D721Med (cell line): ENCODE measurements around the gene SLAMF1.

Experiments used
- DNase-seq: peaks from one replicate; pipeline ENCODE4 v3.0.0; 2011; ENCODE audit warnings: low spot score; ENCODE audit not compliant: insufficient read length
- FAIRE-seq: peaks from 2 replicates; lab custom pipeline; 2011; peaks lifted over from hg19 to GRCh38; lab: Jason Lieb, UNC
- TF ChIP-seq, protein P1 (sequence below): IDR thresholded peaks from 2 replicates; pipeline ENCODE4 v1.5.1; 2012; ENCODE audit warnings: mild to moderate bottlenecking, control low read depth; ENCODE audit not compliant: insufficient read depth; ENCODE audit errors: missing control alignments

The SLAMF1 gene

GRCh38 chr1:160643138-160643537, 3.7 kb downstream of the SLAMF1 start:
- TF ChIP-seq, protein P1, sequence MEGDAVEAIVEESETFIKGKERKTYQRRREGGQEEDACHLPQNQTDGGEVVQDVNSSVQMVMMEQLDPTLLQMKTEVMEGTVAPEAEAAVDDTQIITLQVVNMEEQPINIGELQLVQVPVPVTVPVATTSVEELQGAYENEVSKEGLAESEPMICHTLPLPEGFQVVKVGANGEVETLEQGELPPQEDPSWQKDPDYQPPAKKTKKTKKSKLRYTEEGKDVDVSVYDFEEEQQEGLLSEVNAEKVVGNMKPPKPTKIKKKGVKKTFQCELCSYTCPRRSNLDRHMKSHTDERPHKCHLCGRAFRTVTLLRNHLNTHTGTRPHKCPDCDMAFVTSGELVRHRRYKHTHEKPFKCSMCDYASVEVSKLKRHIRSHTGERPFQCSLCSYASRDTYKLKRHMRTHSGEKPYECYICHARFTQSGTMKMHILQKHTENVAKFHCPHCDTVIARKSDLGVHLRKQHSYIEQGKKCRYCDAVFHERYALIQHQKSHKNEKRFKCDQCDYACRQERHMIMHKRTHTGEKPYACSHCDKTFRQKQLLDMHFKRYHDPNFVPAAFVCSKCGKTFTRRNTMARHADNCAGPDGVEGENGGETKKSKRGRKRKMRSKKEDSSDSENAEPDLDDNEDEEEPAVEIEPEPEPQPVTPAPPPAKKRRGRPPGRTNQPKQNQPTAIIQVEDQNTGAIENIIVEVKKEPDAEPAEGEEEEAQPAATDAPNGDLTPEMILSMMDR: no peak
- FAIRE-seq (no peak), DNase-seq (no peak)

GRCh38 chr1:160642281-160642644, 4.6 kb downstream of the SLAMF1 start:
- no peak for DNase-seq
- FAIRE-seq: no peak
- TF ChIP-seq, protein P1: no peak

DNA sequence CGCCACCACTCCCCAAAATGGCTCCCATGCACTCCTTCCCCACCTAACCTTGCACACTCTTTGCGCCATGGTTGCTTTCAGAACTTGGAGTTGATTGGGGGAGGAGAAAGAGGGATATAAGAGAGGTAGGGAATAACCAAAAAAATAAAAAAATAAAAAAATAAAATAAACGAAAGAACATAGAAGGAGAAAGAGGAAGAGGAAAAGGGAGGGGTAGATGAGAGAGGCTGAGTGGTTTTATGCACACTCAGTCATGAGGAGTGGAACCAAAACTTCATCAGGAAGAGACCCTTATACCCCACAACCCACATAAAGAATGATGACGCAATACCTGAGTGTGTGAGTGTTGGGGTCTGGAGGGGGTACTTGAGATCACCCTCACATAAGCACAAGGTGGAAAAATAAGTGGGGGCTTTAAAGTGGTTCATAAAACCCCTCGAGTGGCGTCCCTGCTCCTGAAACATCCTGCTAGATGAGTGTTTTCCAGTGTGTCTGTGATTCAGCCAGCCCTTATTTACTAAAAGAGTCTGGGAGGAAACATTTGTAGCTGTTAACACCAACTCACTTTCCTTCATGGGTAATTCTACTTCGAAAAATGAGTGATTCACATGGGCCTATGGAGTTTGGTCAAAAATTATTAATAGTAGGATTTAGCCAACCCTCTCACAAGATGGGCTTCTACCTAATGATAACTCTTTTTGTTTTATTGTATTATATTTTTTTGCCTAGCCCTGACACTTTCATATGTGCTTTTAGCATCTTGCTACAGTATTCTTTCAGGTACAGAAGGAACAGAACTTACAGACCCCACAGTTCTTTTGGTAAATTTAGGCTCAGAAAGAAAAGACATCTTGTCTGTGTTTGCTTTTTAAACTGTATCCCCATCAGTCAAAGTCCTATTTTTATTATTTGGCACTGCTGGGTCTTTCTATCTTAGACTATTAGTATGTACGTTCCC, 5.2 kb downstream of the SLAMF1 start:
- TF ChIP-seq, protein P1: no peak
- no peak for DNase-seq
- no peak for FAIRE-seq

GRCh38 chr1:160640359-160641123, 6.3 kb downstream of the SLAMF1 start:
- TF ChIP-seq, protein P1: no peak
- DNase-seq (no peak), FAIRE-seq (no peak)

DNA sequence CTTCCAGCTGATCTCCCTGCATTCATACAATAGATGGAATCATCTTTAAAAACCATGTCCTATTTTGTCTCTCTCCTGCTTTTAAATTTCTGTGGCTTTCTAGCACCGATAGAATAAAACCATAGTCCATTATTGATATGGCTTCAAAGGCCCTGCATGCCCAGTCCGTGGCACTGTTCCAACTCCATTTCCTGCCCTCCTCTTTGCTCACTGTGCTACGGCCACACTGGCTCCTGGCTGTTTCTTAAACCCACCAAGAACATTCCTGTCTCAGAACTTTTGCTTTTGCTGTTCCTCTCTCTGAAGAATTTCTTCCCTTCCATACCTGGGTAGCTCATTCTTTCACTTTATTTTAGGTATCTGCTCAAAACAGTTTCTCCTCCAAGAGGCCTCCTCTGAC, 7.2 kb downstream of the SLAMF1 start:
- DNase-seq (no peak), FAIRE-seq (no peak)
- TF ChIP-seq, protein P1: no peak

DNA sequence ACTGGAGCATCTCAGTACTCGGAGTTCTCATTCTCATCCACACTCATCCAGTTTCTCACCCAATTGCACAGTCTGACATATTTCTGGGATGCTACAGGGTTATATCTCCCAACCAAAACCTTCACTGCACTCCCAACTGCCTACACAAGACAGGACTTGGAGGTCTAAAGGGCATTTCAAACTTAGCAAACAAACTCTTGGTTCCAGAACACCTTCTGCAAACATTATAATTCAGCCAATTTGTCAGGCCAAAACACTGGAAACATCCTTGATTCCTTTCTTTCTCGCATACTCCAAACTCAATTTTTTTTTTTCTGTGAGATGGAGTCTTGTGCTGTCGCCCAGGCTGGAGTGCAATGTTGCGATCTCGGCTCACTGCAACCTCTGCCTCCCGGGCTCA, 7.9 kb downstream of the SLAMF1 start:
- no peak for DNase-seq
- FAIRE-seq: no peak
- TF ChIP-seq, protein P1: no peak

- FAIRE-seq: no peak
- TF ChIP-seq, protein P1: no peak
- DNase-seq: no peak
Measured at GRCh38 chr1:160638540-160638857, 8.3 kb downstream of the SLAMF1 start.
